HepG2 (cell line): ENCODE data around the gene PSMA7. TPM values are rescaled to one million over a fixed set of nuclear protein-coding genes. Genes with fewer than 3 reads are reported as not detected.

Source experiments
- ATAC-seq: fragments of 200-7000 bp; cut with Tn5 transposase; 3 replicates; pipeline ENCODE4 v1.9.1; 2020; ENCODE audit warnings: mild to moderate bottlenecking, moderate library complexity
- BruUV-seq: library from RNA; stranded (reverse); fragments of 400-500 nt; replicated peaks from 2 replicates; lab custom pipeline; 2021; lab: Mats Ljungman, UMichigan
- CTCF ChIA-PET: fragments of 300-600 bp; formaldehyde crosslinking; extraction: SDS; loops from one replicate; lab custom pipeline; 2021; ENCODE audit warnings: low total read pairs, inconsistent platforms, low intra/inter-chr PET ratio; lab: Yijun Ruan, JAX
- POLR2A ChIA-PET: fragments of 350-600 bp; sonication (Branson Sonifier 250); formaldehyde crosslinking; loops from one replicate; lab custom pipeline; 2020; ENCODE audit warnings: antibody characterized with exemption, inconsistent platforms; lab: Yijun Ruan, JAX
- DNase-seq: peaks from one replicate; pipeline ENCODE4 v3.0.0-alpha.2; 2015; ENCODE audit warnings: low spot score
- FAIRE-seq: peaks from 3 replicates; lab custom pipeline; 2011; peaks lifted over from hg19 to GRCh38; lab: Jason Lieb, UNC
- H2AFZ ChIP-seq: one replicate; pipeline ENCODE4 v1.6.1; 2011; ENCODE audit warnings: low read length, inconsistent platforms
- H3K27ac ChIP-seq: fragments of 300-600 bp; 3 replicates; pipeline ENCODE4 v1.8.0; 2011; ENCODE audit warnings: mixed run types, mild to moderate bottlenecking, mixed read lengths, low read length, inconsistent platforms; ENCODE audit not compliant: insufficient read depth; ENCODE audit errors: extremely low read length
- H3K27me3 ChIP-seq, 2 experiments: fragments of 200-600 bp in 1 of 2; 2 replicates in 1 of 2; 3 replicates in 1 of 2; pipeline versions ENCODE4 v1.6.0 to v1.8.0; 2011; ENCODE audit warnings: low read length in 2 of 2, mild to moderate bottlenecking in 2 of 2, moderate library complexity in 2 of 2, inconsistent platforms in 1 of 2; ENCODE audit not compliant: insufficient read depth in 2 of 2, control insufficient read depth in 1 of 2
- H3K36me3 ChIP-seq, 2 experiments: fragments of 200-600 bp in 1 of 2; replicated peaks in 1 of 2; 2 replicates in 1 of 2; 3 replicates in 1 of 2; pipeline versions ENCODE4 v1.5.1 to v1.8.0; 2011; ENCODE audit warnings: low read length in 2 of 2, inconsistent platforms in 1 of 2; ENCODE audit not compliant: insufficient read depth in 2 of 2, control insufficient read depth in 1 of 2
- H3K4me1 ChIP-seq: 2 replicates; pipeline ENCODE4 v1.5.1; 2012; ENCODE audit warnings: low read length, inconsistent platforms; ENCODE audit not compliant: insufficient read depth
- H3K4me2 ChIP-seq: 2 replicates; pipeline ENCODE4 v1.6.0; 2011; ENCODE audit warnings: low read depth, low read length, inconsistent platforms
- H3K4me3 ChIP-seq, 3 experiments: fragments of 200-600 bp in 1 of 3; sonication (generic), shearing (Covaris generic) in 1 of 3; replicated peaks in 1 of 3; 2 replicates each; pipeline ENCODE4 v1.5.1; 2011 to 2016; ENCODE audit warnings: low read length in 3 of 3, inconsistent platforms in 2 of 3, low read depth in 2 of 3, mild to moderate bottlenecking in 2 of 3, control low read depth in 1 of 3, mixed read lengths in 1 of 3; ENCODE audit not compliant: insufficient read depth in 1 of 3
- H3K79me2 ChIP-seq: one replicate; pipeline ENCODE4 v1.6.1; 2011; ENCODE audit warnings: low read length, inconsistent platforms; ENCODE audit not compliant: insufficient read depth
- H3K9ac ChIP-seq: 2 replicates; pipeline ENCODE4 v1.6.0; 2011; ENCODE audit warnings: mild to moderate bottlenecking, low read depth, low read length, inconsistent platforms; ENCODE audit not compliant: insufficient read depth
- H3K9me3 ChIP-seq: 2 replicates; pipeline ENCODE4 v1.5.1; 2012; ENCODE audit warnings: mild to moderate bottlenecking, low read length
- H4K20me1 ChIP-seq: 2 replicates; pipeline ENCODE4 v1.6.0; 2011; ENCODE audit warnings: inconsistent platforms, mild to moderate bottlenecking, low read length, moderate library complexity; ENCODE audit not compliant: insufficient read depth
- ATM ChIP-seq: fragments of 450-650 bp; IDR thresholded peaks from 2 replicates; pipeline ENCODE4 v1.7.1; 2017; ENCODE audit warnings: mild to moderate bottlenecking, borderline replicate concordance
- HDAC2 ChIP-seq: sonication (generic); formaldehyde crosslinking; IDR thresholded peaks from 2 replicates; pipeline ENCODE4 v1.4.0; 2020; ENCODE audit warnings: missing genetic modification reagents
- HOXA9 ChIP-seq: sonication (generic); formaldehyde crosslinking; IDR thresholded peaks from 2 replicates; pipeline ENCODE4 v1.8.1; 2022; ENCODE audit warnings: missing genetic modification reagents, mild to moderate bottlenecking, moderate library complexity, borderline replicate concordance
- PLRG1 ChIP-seq: fragments of 450-650 bp; conservative IDR thresholded peaks from 2 replicates; pipeline ENCODE4 v1.6.1; 2016
- RFX5 ChIP-seq: IDR thresholded peaks from 2 replicates; pipeline ENCODE4 v1.6.1; 2011; ENCODE audit warnings: low read depth, low read length, improper control_type of control experiment
- SMYD3 ChIP-seq: sonication (generic); formaldehyde crosslinking; IDR thresholded peaks from 2 replicates; pipeline ENCODE4 v1.8.1; 2023; ENCODE audit warnings: mild to moderate bottlenecking, missing genetic modification reagents
- STAG1 ChIP-seq: sonication (generic); formaldehyde crosslinking; IDR thresholded peaks from 2 replicates; pipeline ENCODE4 v1.4.0; 2020; ENCODE audit warnings: missing genetic modification reagents
- ZEB1 ChIP-seq: IDR thresholded peaks from 2 replicates; pipeline ENCODE4 v1.6.1; 2012; ENCODE audit warnings: mild to moderate bottlenecking, low read depth, inconsistent platforms; ENCODE audit not compliant: insufficient replicate concordance
- ZMAT3 ChIP-seq: sonication (generic); formaldehyde crosslinking; conservative IDR thresholded peaks from 2 replicates; pipeline ENCODE4 v1.7.0; 2021; ENCODE audit warnings: missing genetic modification reagents
- ZNF207 ChIP-seq: fragments of 450-650 bp; IDR thresholded peaks from 2 replicates; pipeline ENCODE4 v1.6.1; 2016; ENCODE audit warnings: antibody characterized with exemption, borderline replicate concordance
- WGBS: methylation state at CpG from one replicate; pipeline ENCODE4 v1.1.6; 2017; ENCODE audit warnings: low lambda C conversion rate; 5-methylcytosine and 5-hydroxymethylcytosine counted together
- in situ Hi-C: cut with HindIII; loops from 2 replicates; pipeline ENCODE4 v1.10.0; 2017; ENCODE audit warnings: low pct_unique_long_range_greater_than_20kb; ENCODE audit not compliant: extremely low pct_ligation_motif_present
- intact Hi-C: fragments of 100-400 bp; cut with micrococcal nuclease; formaldehyde crosslinking; loops from one replicate; pipeline ENCODE4 v1.10.0; 2022; ENCODE audit not compliant: unreplicated experiment
- polyA plus RNA-seq, 8 experiments: library from polyadenylated mRNA; depleted of rRNA in 3 of 8; stranded (reverse) in 7 of 8; unstranded in 1 of 8; fragments of >200 nt; fragmentation: Illumina TruSeq in 4 of 8; extraction: Trizol in 4 of 8; gene quantifications; 2 replicates each; pipeline versions ENCODE4 v1.2.1 to v1.2.3, GENCODE V29; 2011 to 2016; ENCODE audit warnings: low read depth in 4 of 8, missing spikeins in 1 of 8, mixed read lengths in 1 of 8; ENCODE audit not compliant: insufficient read depth in 1 of 8
- total RNA-seq, 5 experiments: library from RNA; depleted of rRNA; stranded (reverse); fragments of >200 nt; fragmentation: Illumina TruSeq; extraction: Trizol; gene quantifications; 2 replicates each; pipeline ENCODE4 v1.2.3, GENCODE V29; 2016; ENCODE audit warnings: low read depth in 1 of 5
- TF ChIP-seq, protein P1 (sequence below): sonication (generic); formaldehyde crosslinking; IDR thresholded peaks from 2 replicates; pipeline ENCODE4 v1.5.0; 2020; ENCODE audit warnings: mild to moderate bottlenecking, missing genetic modification reagents, moderate library complexity
- TF ChIP-seq, protein P2 (sequence below): sonication (generic); formaldehyde crosslinking; IDR thresholded peaks from 2 replicates; pipeline ENCODE4 v1.8.1; 2023; ENCODE audit warnings: mild to moderate bottlenecking, missing genetic modification reagents
- TF ChIP-seq, protein P3 (sequence below): sonication (generic); formaldehyde crosslinking; IDR thresholded peaks from 2 replicates; pipeline ENCODE4 v1.5.1; 2020; ENCODE audit warnings: mild to moderate bottlenecking, moderate library complexity, missing genetic modification reagents

PSMA7 gene
- total and polyA plus RNA-seq, 2 of the 13 experiments (the other 11 are each of a cell fraction or from before 2014, with no cell fraction given), result 531 to 631 TPM

DNA sequence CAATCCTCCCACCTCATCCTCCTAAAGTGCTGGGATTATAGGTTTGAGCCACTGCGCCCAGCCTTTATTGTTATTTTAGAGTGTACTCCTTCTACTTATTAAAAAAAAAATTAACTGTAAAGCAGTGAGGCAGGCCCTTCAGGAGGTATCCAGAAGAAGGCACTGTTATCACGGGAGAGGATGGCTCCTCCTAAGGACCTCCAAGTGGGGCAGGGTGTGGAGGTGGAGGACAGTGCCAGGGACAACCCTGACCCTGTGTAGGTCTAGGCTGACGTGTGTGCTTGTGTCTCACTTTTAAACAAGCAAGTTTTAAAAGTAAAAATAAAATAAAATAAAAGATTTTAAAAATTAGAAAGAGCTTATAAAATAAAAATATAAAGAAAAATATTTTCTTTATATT lies 53.8 kb downstream of the PSMA7 start:
- peaks cover 6% of the 10 kb centered on the region for H3K4me1 ChIP-seq
- WGBS, result 30% methylated on average over 3 of the region's 3 CpGs
- no peak overlapping the region for H3K4me3 ChIP-seq
- FAIRE-seq, result no peak
- peaks cover 10 to 48% of the 10 kb centered on the region in 2 experiments; a peak in 4 of 5 replicates for H3K27me3 ChIP-seq
- H3K4me2 ChIP-seq, result no peak overlapping the region
- H2AFZ ChIP-seq, result no peak overlapping the region
- H3K9ac ChIP-seq, result no peak overlapping the region
- ATAC-seq, result 0 out of 3 replicates have a peak, but pooled peaks have one; percentile 20
- in situ Hi-C loops (no loop called here), intact Hi-C loops (no loop called here)
- TF ChIP-seq ZEB1, result no peak
- TF ChIP-seq, protein P1, sequence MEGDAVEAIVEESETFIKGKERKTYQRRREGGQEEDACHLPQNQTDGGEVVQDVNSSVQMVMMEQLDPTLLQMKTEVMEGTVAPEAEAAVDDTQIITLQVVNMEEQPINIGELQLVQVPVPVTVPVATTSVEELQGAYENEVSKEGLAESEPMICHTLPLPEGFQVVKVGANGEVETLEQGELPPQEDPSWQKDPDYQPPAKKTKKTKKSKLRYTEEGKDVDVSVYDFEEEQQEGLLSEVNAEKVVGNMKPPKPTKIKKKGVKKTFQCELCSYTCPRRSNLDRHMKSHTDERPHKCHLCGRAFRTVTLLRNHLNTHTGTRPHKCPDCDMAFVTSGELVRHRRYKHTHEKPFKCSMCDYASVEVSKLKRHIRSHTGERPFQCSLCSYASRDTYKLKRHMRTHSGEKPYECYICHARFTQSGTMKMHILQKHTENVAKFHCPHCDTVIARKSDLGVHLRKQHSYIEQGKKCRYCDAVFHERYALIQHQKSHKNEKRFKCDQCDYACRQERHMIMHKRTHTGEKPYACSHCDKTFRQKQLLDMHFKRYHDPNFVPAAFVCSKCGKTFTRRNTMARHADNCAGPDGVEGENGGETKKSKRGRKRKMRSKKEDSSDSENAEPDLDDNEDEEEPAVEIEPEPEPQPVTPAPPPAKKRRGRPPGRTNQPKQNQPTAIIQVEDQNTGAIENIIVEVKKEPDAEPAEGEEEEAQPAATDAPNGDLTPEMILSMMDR (CRISPR knock-in tag), result peak; percentile 36
- TF ChIP-seq RFX5, result no peak
- no peak for TF ChIP-seq ATM
- TF ChIP-seq, protein P2, sequence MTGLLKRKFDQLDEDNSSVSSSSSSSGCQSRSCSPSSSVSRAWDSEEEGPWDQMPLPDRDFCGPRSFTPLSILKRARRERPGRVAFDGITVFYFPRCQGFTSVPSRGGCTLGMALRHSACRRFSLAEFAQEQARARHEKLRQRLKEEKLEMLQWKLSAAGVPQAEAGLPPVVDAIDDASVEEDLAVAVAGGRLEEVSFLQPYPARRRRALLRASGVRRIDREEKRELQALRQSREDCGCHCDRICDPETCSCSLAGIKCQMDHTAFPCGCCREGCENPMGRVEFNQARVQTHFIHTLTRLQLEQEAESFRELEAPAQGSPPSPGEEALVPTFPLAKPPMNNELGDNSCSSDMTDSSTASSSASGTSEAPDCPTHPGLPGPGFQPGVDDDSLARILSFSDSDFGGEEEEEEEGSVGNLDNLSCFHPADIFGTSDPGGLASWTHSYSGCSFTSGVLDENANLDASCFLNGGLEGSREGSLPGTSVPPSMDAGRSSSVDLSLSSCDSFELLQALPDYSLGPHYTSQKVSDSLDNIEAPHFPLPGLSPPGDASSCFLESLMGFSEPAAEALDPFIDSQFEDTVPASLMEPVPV (CRISPR knock-in tag), result no peak
- TF ChIP-seq HOXA9 (CRISPR knock-in tag), result no peak
- TF ChIP-seq, protein P3, sequence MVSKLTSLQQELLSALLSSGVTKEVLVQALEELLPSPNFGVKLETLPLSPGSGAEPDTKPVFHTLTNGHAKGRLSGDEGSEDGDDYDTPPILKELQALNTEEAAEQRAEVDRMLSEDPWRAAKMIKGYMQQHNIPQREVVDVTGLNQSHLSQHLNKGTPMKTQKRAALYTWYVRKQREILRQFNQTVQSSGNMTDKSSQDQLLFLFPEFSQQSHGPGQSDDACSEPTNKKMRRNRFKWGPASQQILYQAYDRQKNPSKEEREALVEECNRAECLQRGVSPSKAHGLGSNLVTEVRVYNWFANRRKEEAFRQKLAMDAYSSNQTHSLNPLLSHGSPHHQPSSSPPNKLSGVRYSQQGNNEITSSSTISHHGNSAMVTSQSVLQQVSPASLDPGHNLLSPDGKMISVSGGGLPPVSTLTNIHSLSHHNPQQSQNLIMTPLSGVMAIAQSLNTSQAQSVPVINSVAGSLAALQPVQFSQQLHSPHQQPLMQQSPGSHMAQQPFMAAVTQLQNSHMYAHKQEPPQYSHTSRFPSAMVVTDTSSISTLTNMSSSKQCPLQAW (CRISPR knock-in tag), result no peak
- TF ChIP-seq ZMAT3 (CRISPR knock-in tag), result no peak
- peak; percentile 37 for TF ChIP-seq STAG1 (CRISPR knock-in tag)
- TF ChIP-seq HDAC2 (CRISPR knock-in tag), result no peak
- TF ChIP-seq PLRG1, result no peak
- no peak for TF ChIP-seq SMYD3 (CRISPR knock-in tag)
- TF ChIP-seq ZNF207, result no peak
- no peaks in the 10 kb centered on the region for H3K79me2 ChIP-seq
- BruUV-seq, result no TSS peak
- H3K27ac ChIP-seq, result no peak overlapping the region
- no peaks in the 10 kb centered on the region for H3K36me3 ChIP-seq
- ChIA-PET POLR2A (interaction anchor here (1.7 to 3.9 kb wide), 3 partner anchors 22 to 32 kb away, joined by 5 to 36 read pairs (median 7); partner anchors contain the start of gene TAF4), CTCF (no interaction called here)
- H3K9me3 ChIP-seq, result no peaks in the 10 kb centered on the region
- no peaks in the 10 kb centered on the region for H4K20me1 ChIP-seq
- DNase-seq, result no peak
